DMS114 treated with DMSO at 0.1 percent for 48 hours (cell line): ENCODE data around the gene OR52E1.
"Not testable (repeated sequence)": the region's sequence is repeated elsewhere in the genome, so short reads cannot be mapped to it uniquely, and the experiment has no call there.

Experiments used
- DNase-seq: peaks from one replicate; lab custom pipeline; 2025; ENCODE audit not compliant: unreplicated experiment; lab: John Stamatoyannopoulos, UW

The OR52E1 gene

GRCh38 chr11:5069272-5069671, at the start of gene OR52E1:
TSS of gene OR52E1 (plus strand) at chr11:5069572.
- DNase-seq = no peak

- no peak for DNase-seq
These were observed 47.4 kb upstream of the OR52E1 start for GRCh38 chr11:5021996-5022395.

GRCh38 chr11:5036669-5037068, 32.7 kb upstream of the OR52E1 start:
- no peak for DNase-seq

- DNase-seq = no peak
These were observed 31.4 kb upstream of the OR52E1 start for GRCh38 chr11:5037926-5038325.

GRCh38 chr11:5038341-5038740, 31.0 kb upstream of the OR52E1 start:
- no peak for DNase-seq

GRCh38 chr11:5040876-5041275, 28.5 kb upstream of the OR52E1 start:
- no peak for DNase-seq

GRCh38 chr11:5042091-5042490, 27.3 kb upstream of the OR52E1 start:
- no peak for DNase-seq

- DNase-seq = no peak
These were observed 26.0 kb upstream of the OR52E1 start for GRCh38 chr11:5043380-5043779.

GRCh38 chr11:5046226-5046625, 23.1 kb upstream of the OR52E1 start, which contains the start of gene OR52J3:
TSS of gene OR52J3 (plus strand) at chr11:5046526. CDS start at chr11:5046526, 0 bp downstream.
- no peak for DNase-seq

- DNase-seq = no peak
These were observed 22.5 kb upstream of the OR52E1 start for GRCh38 chr11:5046754-5047330.

- not testable (repeated sequence) for DNase-seq
These were observed 10.7 kb upstream of the OR52E1 start for GRCh38 chr11:5058679-5059078.

- no peak for DNase-seq
These were observed 10.0 kb upstream of the OR52E1 start, which contains the start of gene OR52E2 for GRCh38 chr11:5059391-5059790. TSS of gene OR52E2 (minus strand) at chr11:5059627. CDS start at chr11:5059627, 0 bp downstream.

GRCh38 chr11:5065027-5065426, 4.3 kb upstream of the OR52E1 start:
- no peak for DNase-seq

- no peak for DNase-seq
These were observed 2.4 kb downstream of the OR52E1 start for GRCh38 chr11:5071799-5072198.

- DNase-seq = no peak
These were observed 12.0 kb downstream of the OR52E1 start for GRCh38 chr11:5081405-5081804.

GRCh38 chr11:5083602-5084001, 14.2 kb downstream of the OR52E1 start:
- no peak for DNase-seq

GRCh38 chr11:5088556-5088955, 19.2 kb downstream of the OR52E1 start:
- DNase-seq = no peak

GRCh38 chr11:5090668-5091067, 21.3 kb downstream of the OR52E1 start:
- no peak for DNase-seq

GRCh38 chr11:5092821-5093585, 23.6 kb downstream of the OR52E1 start:
- DNase-seq = no peak

GRCh38 chr11:5096011-5096410, 26.6 kb downstream of the OR52E1 start:
- no peak for DNase-seq

- DNase-seq = no peak
These were observed 32.9 kb downstream of the OR52E1 start for GRCh38 chr11:5102246-5102645.

- no peak for DNase-seq
These were observed 33.7 kb downstream of the OR52E1 start for GRCh38 chr11:5103066-5103465.

- DNase-seq = no peak
These were observed 37.9 kb downstream of the OR52E1 start for GRCh38 chr11:5107285-5107684.
